Spleen (tissue), 11 donors: ENCODE data around the gene ZFYVE28. TPM values are rescaled to one million over a fixed set of nuclear protein-coding genes. Genes with fewer than 3 reads are reported as not detected.

Experiments used
- DNase-seq: peaks from one replicate; pipeline ENCODE4 v3.0.0-alpha.2; 2020
- H3K27ac ChIP-seq, 8 donors: fragments of 200-600 bp; sonication (generic) in 7 of 8; 1 replicate in 4 of 8; 2 replicates in 4 of 8; pipeline versions ENCODE4 v1.5.0 to v1.8.0; 2016 to 2021; ENCODE audit warnings: inconsistent platforms in 4 of 8, mild to moderate bottlenecking in 4 of 8, moderate library complexity in 1 of 8
- H3K27me3 ChIP-seq, 7 donors: fragments of 200-600 bp; sonication (generic) in 6 of 7; replicated peaks in 1 of 7; 1 replicate in 4 of 7; 2 replicates in 3 of 7; pipeline versions ENCODE4 v1.5.0 to v1.8.0; 2016 to 2021; ENCODE audit warnings: inconsistent platforms in 3 of 7, mild to moderate bottlenecking in 1 of 7
- H3K36me3 ChIP-seq, 6 donors: fragments of 200-600 bp; sonication (generic) in 5 of 6; 1 replicate in 4 of 6; 2 replicates in 2 of 6; pipeline versions ENCODE4 v1.5.0 to v1.8.0; 2016 to 2021; ENCODE audit warnings: inconsistent platforms in 2 of 6
- H3K4me1 ChIP-seq, 6 donors: fragments of 200-600 bp; sonication (generic) in 5 of 6; 1 replicate in 3 of 6; 2 replicates in 3 of 6; pipeline versions ENCODE4 v1.5.0 to v1.8.0; 2016 to 2021; ENCODE audit warnings: inconsistent platforms in 3 of 6
- H3K4me3 ChIP-seq, 8 donors: fragments of 200-600 bp; sonication (generic) in 7 of 8; 1 replicate in 4 of 8; 2 replicates in 4 of 8; pipeline versions ENCODE4 v1.5.0 to v1.8.0; 2016 to 2021; ENCODE audit warnings: inconsistent platforms in 4 of 8, mild to moderate bottlenecking in 4 of 8, moderate library complexity in 2 of 8
- H3K9me3 ChIP-seq, 8 donors: fragments of 200-600 bp; sonication (generic) in 7 of 8; 1 replicate in 4 of 8; 2 replicates in 4 of 8; pipeline versions ENCODE4 v1.5.0 to v1.8.0; 2016 to 2021; ENCODE audit warnings: inconsistent platforms in 4 of 8
- CTCF ChIP-seq, 11 experiments: fragments of 200-600 bp in 7 of 11; fragments of 450-650 bp in 4 of 11; sonication (generic) in 4 of 11; IDR thresholded peaks in 8 of 11; conservative IDR thresholded peaks in 3 of 11; 1 replicate in 7 of 11; 2 replicates in 4 of 11; pipeline versions ENCODE4 v1.4.0 to v1.8.0; 2016 to 2021; ENCODE audit warnings: antibody characterized with exemption in 11 of 11, inconsistent platforms in 4 of 11, mild to moderate bottlenecking in 1 of 11
- POLR2A ChIP-seq, 3 donors: fragments of 450-650 bp; IDR thresholded peaks; one replicate each; pipeline ENCODE4 v1.5.1; 2017; ENCODE audit warnings: antibody characterized with exemption in 3 of 3, mild to moderate bottlenecking in 1 of 3
- POLR2AphosphoS5 ChIP-seq, 3 donors: sonication (generic); formaldehyde crosslinking; IDR thresholded peaks; one replicate each; pipeline ENCODE4 v1.5.1; 2017; ENCODE audit warnings: antibody characterized with exemption in 3 of 3
- WGBS, 5 donors: extraction: QIAGEN DNeasy Blood & Tissue Kit in 3 of 5; methylation state at CpG; one replicate each; pipeline versions ENCODE4 v1.1.5 to v1.1.7; 2013 to 2018; 5-methylcytosine and 5-hydroxymethylcytosine counted together
- intact Hi-C: fragments of 100-400 bp; cut with DNase I; formaldehyde crosslinking; loops from one replicate; pipeline ENCODE4 v1.15.0; 2023; ENCODE audit warnings: low total_unique reads
- polyA plus RNA-seq, 3 donors: library from polyadenylated mRNA; stranded (reverse); fragments of 200-250 nt; gene quantifications; one replicate each; pipeline ENCODE4 v1.2.1, GENCODE V29; 2013
- total RNA-seq, 7 donors: library from RNA; depleted of rRNA in 3 of 7; stranded (reverse); fragments of >200 nt in 3 of 7; fragmentation: NEBNext Ultra II Directional in 4 of 7; extraction: Animal tissue kit (Norgen Biotek cat#: 25700) in 4 of 7; gene quantifications; one replicate each; pipeline versions ENCODE4 v1.1.0 to v1.2.1, GENCODE V29; 2016 to 2021
- donor health status: healthy with polysubstance abuse.
- donor health status: DM: no; HTN: no; CAD: no; lungs with moderate emphysema.
- donor health status: DM: no; HTN: no; CAD: no.
- donor health status: Bipolar disorder and iron deficiency.
- donor health status: healthy.
- donor health status: DM: no; HTN: no; CAD: no.
- donor health status: DM: yes; HTN: yes; CAD: no.

The ZFYVE28 gene
- total and polyA plus RNA-seq, 10 donors: 2.7 to 31.3 (median 12.6) TPM

GRCh38 chr4:2271279-2272025 is 147.0 kb downstream of the ZFYVE28 start:
- Histone ChIP-seq H3K4me1 (peaks cover 0 to 4% (median 1%) of the 10 kb centered on the region in 6 donors), H3K27ac (no peak overlapping the region), H3K9me3 (no peaks in the 10 kb centered on the region), H3K4me3 (no peak overlapping the region), H3K27me3 (no peaks in the 10 kb centered on the region), H3K36me3 (peaks cover 0 to 27% (median 0%) of the 10 kb centered on the region in 6 donors)
- WGBS, 5 donors: 73 to 91% (median 90%) methylated on average over 16 to 27 of the region's 27 CpGs
- intact Hi-C loops: no loop called here
- TF ChIP-seq CTCF (IDR thresholded peaks at IDR 0.05 in 8 of 11, conservative IDR thresholded peaks at IDR 0.05 in 3 of 11): no peak
- no peak for TF ChIP-seq POLR2AphosphoS5 (IDR thresholded peaks at IDR 0.05)
- no peak for TF ChIP-seq POLR2A (IDR thresholded peaks at IDR 0.05)
- DNase-seq: peak; percentile 69

DNA sequence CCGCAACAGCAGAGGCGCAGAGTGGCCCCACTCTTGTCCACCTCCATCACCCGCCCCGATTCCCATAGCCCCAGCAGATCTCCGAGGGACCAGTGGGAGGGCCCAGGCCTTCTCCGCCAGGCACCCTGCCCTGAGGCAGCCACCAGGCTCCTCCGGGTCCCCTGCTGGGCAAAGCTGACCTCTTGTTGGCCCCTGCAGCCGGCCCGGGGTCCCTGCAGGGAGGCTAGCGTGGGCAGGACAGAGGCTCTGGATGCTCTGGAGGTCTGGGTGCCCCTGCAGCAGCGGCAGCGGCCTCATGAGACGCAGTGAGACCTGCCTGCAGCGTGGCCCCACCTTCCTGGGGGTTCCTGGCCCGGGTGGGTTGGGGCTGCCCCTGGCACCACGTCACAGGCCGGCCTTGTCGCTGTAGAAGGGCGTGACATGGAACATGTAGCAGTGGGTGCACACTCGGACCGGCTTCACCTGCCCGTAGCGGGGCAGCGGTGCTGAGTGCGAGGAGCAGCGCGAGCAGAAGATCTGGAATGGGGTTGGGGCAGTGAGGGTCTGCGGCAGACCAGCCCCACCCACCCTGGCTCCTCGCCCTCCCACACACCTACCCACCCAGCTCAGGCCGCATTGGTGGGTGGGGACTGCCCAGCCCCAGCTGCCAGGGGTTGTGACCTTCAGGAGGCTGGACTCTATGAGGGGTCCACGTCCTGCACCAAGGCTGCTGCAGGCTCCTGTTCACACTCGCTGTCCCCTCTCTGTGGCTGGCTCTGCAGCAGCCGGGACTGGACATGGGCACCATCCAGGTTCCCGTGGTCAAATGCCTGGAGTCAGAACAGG is 147.9 kb downstream of the ZFYVE28 start:
- intact Hi-C loops: no loop called here
- Histone ChIP-seq H3K27ac (no peak overlapping the region), H3K4me3 (no peak overlapping the region), H3K4me1 (peaks cover 0 to 13% (median 6%) of the 10 kb centered on the region in 6 donors), H3K27me3 (no peaks in the 10 kb centered on the region), H3K9me3 (no peaks in the 10 kb centered on the region), H3K36me3 (peaks cover 0 to 27% (median 0%) of the 10 kb centered on the region in 6 donors)
- TF ChIP-seq CTCF (IDR thresholded peaks at IDR 0.05 in 8 of 11, conservative IDR thresholded peaks at IDR 0.05 in 3 of 11): no peak
- no peak for TF ChIP-seq POLR2A (IDR thresholded peaks at IDR 0.05)
- no peak for TF ChIP-seq POLR2AphosphoS5 (IDR thresholded peaks at IDR 0.05)
- peak; percentile 66 for DNase-seq
- WGBS, 5 donors: 88 to 93% (median 90%) methylated on average over 19 to 34 of the region's 34 CpGs

DNA sequence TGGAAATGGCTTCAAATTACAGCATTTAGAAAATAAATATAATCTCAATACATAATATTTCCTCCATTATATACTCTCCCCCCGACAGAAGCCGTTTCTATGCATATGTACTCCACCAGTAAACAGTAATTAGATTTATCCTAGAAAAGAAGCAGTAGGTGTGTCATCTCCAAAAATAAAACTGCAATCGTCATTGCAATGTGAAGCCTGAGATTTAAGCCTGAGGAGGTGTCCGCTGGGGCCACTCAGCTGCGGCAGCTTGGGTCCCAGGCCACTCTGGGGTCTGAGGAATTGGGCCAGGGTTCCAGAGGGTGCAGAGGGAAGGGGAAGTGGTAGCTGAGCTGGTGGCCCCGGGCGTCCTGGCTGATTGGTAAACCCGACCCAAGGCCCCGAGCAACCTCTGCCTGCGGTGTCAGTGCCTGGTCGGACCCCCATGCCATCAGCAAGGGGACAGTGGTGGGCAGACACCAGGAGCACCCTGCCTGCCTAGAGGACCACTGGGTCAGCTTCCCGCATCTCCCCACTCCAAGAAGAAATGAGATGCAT is 148.8 kb downstream of the ZFYVE28 start:
- intact Hi-C loops: loop anchor here (10.0 kb wide), 1 partner anchor 145 kb away; the partner anchor contains the start of genes CFAP99 and ZFYVE28
- no peak overlapping the region for H3K4me3 ChIP-seq
- no peaks in the 10 kb centered on the region for H3K9me3 ChIP-seq
- no peak overlapping the region for H3K27ac ChIP-seq
- WGBS, 5 donors: 76 to 89% (median 83%) methylated on average over 11 to 12 of the region's 12 CpGs
- TF ChIP-seq CTCF (IDR thresholded peaks at IDR 0.05 in 8 of 11, conservative IDR thresholded peaks at IDR 0.05 in 3 of 11): no peak
- DNase-seq: peak; percentile 64
- no peaks in the 10 kb centered on the region for H3K27me3 ChIP-seq
- H3K4me1 ChIP-seq: peaks cover 0 to 20% (median 6%) of the 10 kb centered on the region in 6 donors
- peaks cover 0 to 27% (median 0%) of the 10 kb centered on the region in 6 donors for H3K36me3 ChIP-seq
